Natural killer cell treated with Interleukin-12 subunit alpha and Interleukin-12 subunit beta and Interleukin-15 and Interleukin-18, amount 100 ng/mL, for 72 hours (primary cell): ENCODE measurements around the gene ANAPC13. TPM values are rescaled to one million over a fixed set of nuclear protein-coding genes. Genes with fewer than 3 reads are reported as not detected.

Experiments used
- ATAC-seq, 2 donors: fragments of 150-1000 bp; cut with Tn5 transposase in 1 of 2; sonication (Bioruptor Pico), chemical (Tn5 transposase) in 1 of 2; 2 replicates each; pipeline ENCODE4 v1.10.0; 2021
- DNase-seq: peaks from one replicate; pipeline ENCODE4 v3.0.0; 2022; ENCODE audit warnings: low spot score
- H3K27ac Mint-ChIP-seq, 2 donors: 1 replicate in 1 of 2; 2 replicates in 1 of 2; pipeline ENCODE4 v1.8.0; 2022; ENCODE audit warnings: mixed read lengths in 2 of 2, mild to moderate bottlenecking in 1 of 2, moderate library complexity in 1 of 2
- H3K27me3 Mint-ChIP-seq, 2 donors: 1 replicate in 1 of 2; 2 replicates in 1 of 2; pipeline ENCODE4 v1.8.0; 2022; ENCODE audit warnings: mixed read lengths in 2 of 2
- H3K36me3 Mint-ChIP-seq: one replicate; pipeline ENCODE4 v1.8.0; 2022; ENCODE audit warnings: mixed read lengths
- H3K4me1 Mint-ChIP-seq, 2 donors: 1 replicate in 1 of 2; 2 replicates in 1 of 2; pipeline ENCODE4 v1.8.0; 2022; ENCODE audit warnings: low read depth in 2 of 2, mixed read lengths in 2 of 2, mild to moderate bottlenecking in 1 of 2
- H3K4me3 Mint-ChIP-seq: one replicate; pipeline ENCODE4 v1.8.0; 2022; ENCODE audit warnings: mixed read lengths
- H3K9me3 Mint-ChIP-seq: 2 replicates; pipeline ENCODE4 v1.8.0; 2022; ENCODE audit warnings: mixed read lengths
- total RNA-seq, 2 donors: library from RNA; stranded (reverse); gene quantifications; one replicate each; pipeline ENCODE4 v1.2.3, GENCODE V29; 2022

The ANAPC13 gene
- total RNA-seq, 2 donors from 2014 or later, result 13.0 to 15.8 TPM

- no peaks in the 10 kb centered on the region for H3K36me3 Mint-ChIP-seq
- ATAC-seq (no peak), DNase-seq (no peak)
- H3K27ac Mint-ChIP-seq, result no peak overlapping the region
- H3K27me3 Mint-ChIP-seq, result peaks cover 22 to 50% of the 10 kb centered on the region in 2 donors
- H3K4me1 Mint-ChIP-seq, result no peaks in the 10 kb centered on the region
- H3K9me3 Mint-ChIP-seq, result no peaks in the 10 kb centered on the region
- no peak overlapping the region for H3K4me3 Mint-ChIP-seq
Observed at GRCh38 chr3:134457376-134458074, 28.3 kb downstream of the ANAPC13 start.

- ATAC-seq (no peak), DNase-seq (no peak)
- Mint-ChIP-seq H3K9me3 (no peaks in the 10 kb centered on the region), H3K27ac (no peak overlapping the region), H3K36me3 (no peaks in the 10 kb centered on the region), H3K4me3 (no peak overlapping the region), H3K27me3 (peaks cover 14 to 37% of the 10 kb centered on the region in 2 donors), H3K4me1 (no peaks in the 10 kb centered on the region)
Observed at GRCh38 chr3:134453631-134454030, 32.2 kb downstream of the ANAPC13 start.

- Mint-ChIP-seq H3K27ac (no peak overlapping the region), H3K9me3 (peaks cover 7% of the 10 kb centered on the region), H3K4me3 (no peak overlapping the region), H3K27me3 (peaks cover 12 to 27% of the 10 kb centered on the region in 2 donors), H3K4me1 (no peaks in the 10 kb centered on the region), H3K36me3 (peaks cover 10% of the 10 kb centered on the region)
- ATAC-seq (no peak), DNase-seq (no peak)
Observed at GRCh38 chr3:134449951-134450350, 35.8 kb downstream of the ANAPC13 start.

- H3K4me3 Mint-ChIP-seq, result no peak overlapping the region
- peaks cover 15% of the 10 kb centered on the region for H3K36me3 Mint-ChIP-seq
- H3K27me3 Mint-ChIP-seq, result peaks cover 18 to 33% of the 10 kb centered on the region in 2 donors
- H3K9me3 Mint-ChIP-seq, result peaks cover 9% of the 10 kb centered on the region
- H3K27ac Mint-ChIP-seq, result no peak overlapping the region
- no peak for ATAC-seq
- H3K4me1 Mint-ChIP-seq, result no peaks in the 10 kb centered on the region
- no peak for DNase-seq
Observed at GRCh38 chr3:134449277-134449676, 36.5 kb downstream of the ANAPC13 start.

GRCh38 chr3:134448664-134449063 is 37.1 kb downstream of the ANAPC13 start:
- H3K4me1 Mint-ChIP-seq, result no peaks in the 10 kb centered on the region
- no peak overlapping the region for H3K27ac Mint-ChIP-seq

GRCh38 chr3:134447351-134447750 is 38.4 kb downstream of the ANAPC13 start:
- peaks cover 9% of the 10 kb centered on the region for H3K9me3 Mint-ChIP-seq
- no peak for DNase-seq
- H3K27ac Mint-ChIP-seq, result no peak overlapping the region
- H3K36me3 Mint-ChIP-seq, result peaks cover 15% of the 10 kb centered on the region
- H3K4me3 Mint-ChIP-seq, result no peak overlapping the region
- H3K4me1 Mint-ChIP-seq, result no peaks in the 10 kb centered on the region
- ATAC-seq, result peak in 1 of 2 donors; percentile 48
- H3K27me3 Mint-ChIP-seq, result peaks cover 19 to 27% of the 10 kb centered on the region in 2 donors

More at GRCh38 chr3:134448664-134449063, 37.1 kb downstream of the ANAPC13 start:
- ATAC-seq (no peak), DNase-seq (no peak)
- H3K27me3 Mint-ChIP-seq, result peaks cover 18 to 32% of the 10 kb centered on the region in 2 donors
- H3K9me3 Mint-ChIP-seq, result peaks cover 9% of the 10 kb centered on the region
- H3K4me3 Mint-ChIP-seq, result no peak overlapping the region
- H3K36me3 Mint-ChIP-seq, result peaks cover 15% of the 10 kb centered on the region

- H3K27me3 Mint-ChIP-seq, result peaks cover 23 to 27% of the 10 kb centered on the region in 2 donors
- H3K27ac Mint-ChIP-seq, result no peak overlapping the region
Observed at GRCh38 chr3:134446800-134447199, 39.0 kb downstream of the ANAPC13 start.

GRCh38 chr3:134445636-134446035 is 40.1 kb downstream of the ANAPC13 start:
- Mint-ChIP-seq H3K9me3 (peaks cover 9% of the 10 kb centered on the region), H3K4me1 (no peaks in the 10 kb centered on the region), H3K27ac (no peak overlapping the region), H3K27me3 (peaks cover 26 to 35% of the 10 kb centered on the region in 2 donors), H3K4me3 (no peak overlapping the region), H3K36me3 (peaks cover 15% of the 10 kb centered on the region)
- no peak for DNase-seq
- ATAC-seq, result no peak

More at GRCh38 chr3:134446800-134447199, 39.0 kb downstream of the ANAPC13 start:
- Mint-ChIP-seq H3K4me3 (no peak overlapping the region), H3K4me1 (no peaks in the 10 kb centered on the region), H3K36me3 (peaks cover 15% of the 10 kb centered on the region), H3K9me3 (peaks cover 9% of the 10 kb centered on the region)
- DNase-seq, result no peak
- ATAC-seq, result no peak

- H3K27me3 Mint-ChIP-seq, result peaks cover 28 to 38% of the 10 kb centered on the region in 2 donors
- no peak overlapping the region for H3K27ac Mint-ChIP-seq
- no peak for ATAC-seq
- H3K4me3 Mint-ChIP-seq, result no peak overlapping the region
- no peaks in the 10 kb centered on the region for H3K4me1 Mint-ChIP-seq
- H3K9me3 Mint-ChIP-seq, result peaks cover 9% of the 10 kb centered on the region
- DNase-seq, result no peak
- peaks cover 15% of the 10 kb centered on the region for H3K36me3 Mint-ChIP-seq
Observed at GRCh38 chr3:134445095-134445494, 40.7 kb downstream of the ANAPC13 start.

- no peak overlapping the region for H3K27ac Mint-ChIP-seq
- H3K27me3 Mint-ChIP-seq, result peaks cover 39 to 62% of the 10 kb centered on the region in 2 donors
- H3K36me3 Mint-ChIP-seq, result peaks cover 15% of the 10 kb centered on the region
- ATAC-seq (no peak), DNase-seq (no peak)
- peaks cover 9% of the 10 kb centered on the region for H3K9me3 Mint-ChIP-seq
- H3K4me1 Mint-ChIP-seq, result no peaks in the 10 kb centered on the region
- H3K4me3 Mint-ChIP-seq, result no peak overlapping the region
Observed at GRCh38 chr3:134441821-134442220, 44.0 kb downstream of the ANAPC13 start.

GRCh38 chr3:134441321-134441720 is 44.5 kb downstream of the ANAPC13 start:
- H3K9me3 Mint-ChIP-seq, result peaks cover 9% of the 10 kb centered on the region
- no peaks in the 10 kb centered on the region for H3K4me1 Mint-ChIP-seq
- H3K27ac Mint-ChIP-seq, result no peak overlapping the region
- peaks cover 39 to 64% of the 10 kb centered on the region in 2 donors for H3K27me3 Mint-ChIP-seq
- H3K4me3 Mint-ChIP-seq, result no peak overlapping the region
- H3K36me3 Mint-ChIP-seq, result peaks cover 15% of the 10 kb centered on the region
- no peak for ATAC-seq
- no peak for DNase-seq

GRCh38 chr3:134437211-134437752 is 48.5 kb downstream of the ANAPC13 start:
- ATAC-seq (no peak), DNase-seq (no peak)
- H3K9me3 Mint-ChIP-seq, result no peaks in the 10 kb centered on the region
- no peaks in the 10 kb centered on the region for H3K36me3 Mint-ChIP-seq
- no peak overlapping the region for H3K27ac Mint-ChIP-seq
- H3K4me1 Mint-ChIP-seq, result no peaks in the 10 kb centered on the region
- H3K27me3 Mint-ChIP-seq, result peaks cover 27 to 56% of the 10 kb centered on the region in 2 donors
- no peak overlapping the region for H3K4me3 Mint-ChIP-seq

- Mint-ChIP-seq H3K9me3 (no peaks in the 10 kb centered on the region), H3K4me3 (no peak overlapping the region), H3K27ac (no peak overlapping the region), H3K27me3 (peaks cover 26 to 47% of the 10 kb centered on the region in 2 donors), H3K36me3 (no peaks in the 10 kb centered on the region), H3K4me1 (no peaks in the 10 kb centered on the region)
- ATAC-seq (no peak), DNase-seq (no peak)
Observed at GRCh38 chr3:134432236-134432635, 53.5 kb downstream of the ANAPC13 start.

GRCh38 chr3:134430950-134431445 is 54.8 kb downstream of the ANAPC13 start:
- ATAC-seq (no peak), DNase-seq (no peak)
- Mint-ChIP-seq H3K27ac (no peak overlapping the region), H3K9me3 (no peaks in the 10 kb centered on the region), H3K36me3 (no peaks in the 10 kb centered on the region), H3K4me1 (no peaks in the 10 kb centered on the region), H3K27me3 (peaks cover 24 to 41% of the 10 kb centered on the region in 2 donors), H3K4me3 (no peak overlapping the region)
